NCI-H2107 treated with DMSO at 0.1 percent for 48 hours (cell line): ENCODE measurements around the gene CNOT1.
"Not testable (repeated sequence)": the region's sequence is repeated elsewhere in the genome, so short reads cannot be mapped to it uniquely, and the experiment has no call there.

Experiments used
- DNase-seq: peaks from one replicate; lab custom pipeline; 2025; ENCODE audit not compliant: unreplicated experiment; lab: John Stamatoyannopoulos, UW

Gene CNOT1

GRCh38 chr16:58638148-58639036, 8.8 kb upstream of the CNOT1 start:
- no peak for DNase-seq

- not testable (repeated sequence) for DNase-seq
Observed at GRCh38 chr16:58637021-58637420, 7.4 kb upstream of the CNOT1 start.

GRCh38 chr16:58636466-58636865, 6.8 kb upstream of the CNOT1 start:
- DNase-seq, result no peak

GRCh38 chr16:58635502-58635901, 5.9 kb upstream of the CNOT1 start:
- no peak for DNase-seq

- no peak for DNase-seq
Observed at GRCh38 chr16:58634265-58634802, 4.7 kb upstream of the CNOT1 start.

GRCh38 chr16:58628845-58629732, 537 bp downstream of the CNOT1 start:
- no peak for DNase-seq

- DNase-seq, result no peak
Observed at GRCh38 chr16:58624209-58624608, 5.4 kb downstream of the CNOT1 start.

GRCh38 chr16:58620396-58620795, 9.2 kb downstream of the CNOT1 start:
- DNase-seq, result no peak

- DNase-seq, result no peak
Observed at GRCh38 chr16:58615280-58615679, 14.3 kb downstream of the CNOT1 start.

GRCh38 chr16:58614860-58615259, 14.8 kb downstream of the CNOT1 start:
- DNase-seq, result no peak

- DNase-seq, result no peak
Observed at GRCh38 chr16:58614212-58614611, 15.4 kb downstream of the CNOT1 start.

GRCh38 chr16:58612965-58613364, 16.7 kb downstream of the CNOT1 start:
- not testable (repeated sequence) for DNase-seq

GRCh38 chr16:58608601-58609136, 21.0 kb downstream of the CNOT1 start:
- DNase-seq, result no peak

- DNase-seq, result no peak
Observed at GRCh38 chr16:58605562-58605961, 24.1 kb downstream of the CNOT1 start.

- no peak for DNase-seq
Observed at GRCh38 chr16:58591083-58591482, 38.5 kb downstream of the CNOT1 start.

GRCh38 chr16:58589326-58589905, 40.2 kb downstream of the CNOT1 start:
- no peak for DNase-seq

- no peak for DNase-seq
Observed at GRCh38 chr16:58588406-58588805, 41.2 kb downstream of the CNOT1 start.

- DNase-seq, result no peak
Observed at GRCh38 chr16:58586340-58587030, 43.1 kb downstream of the CNOT1 start.

GRCh38 chr16:58584831-58585505, 44.7 kb downstream of the CNOT1 start:
- DNase-seq, result no peak
